ENCODE results near the gene ANKRD17.
"Not testable (repeated sequence)": the region's sequence is repeated elsewhere in the genome, so short reads cannot be mapped to it uniquely, and the experiment has no call there.

ANKRD17 gene, protein sequence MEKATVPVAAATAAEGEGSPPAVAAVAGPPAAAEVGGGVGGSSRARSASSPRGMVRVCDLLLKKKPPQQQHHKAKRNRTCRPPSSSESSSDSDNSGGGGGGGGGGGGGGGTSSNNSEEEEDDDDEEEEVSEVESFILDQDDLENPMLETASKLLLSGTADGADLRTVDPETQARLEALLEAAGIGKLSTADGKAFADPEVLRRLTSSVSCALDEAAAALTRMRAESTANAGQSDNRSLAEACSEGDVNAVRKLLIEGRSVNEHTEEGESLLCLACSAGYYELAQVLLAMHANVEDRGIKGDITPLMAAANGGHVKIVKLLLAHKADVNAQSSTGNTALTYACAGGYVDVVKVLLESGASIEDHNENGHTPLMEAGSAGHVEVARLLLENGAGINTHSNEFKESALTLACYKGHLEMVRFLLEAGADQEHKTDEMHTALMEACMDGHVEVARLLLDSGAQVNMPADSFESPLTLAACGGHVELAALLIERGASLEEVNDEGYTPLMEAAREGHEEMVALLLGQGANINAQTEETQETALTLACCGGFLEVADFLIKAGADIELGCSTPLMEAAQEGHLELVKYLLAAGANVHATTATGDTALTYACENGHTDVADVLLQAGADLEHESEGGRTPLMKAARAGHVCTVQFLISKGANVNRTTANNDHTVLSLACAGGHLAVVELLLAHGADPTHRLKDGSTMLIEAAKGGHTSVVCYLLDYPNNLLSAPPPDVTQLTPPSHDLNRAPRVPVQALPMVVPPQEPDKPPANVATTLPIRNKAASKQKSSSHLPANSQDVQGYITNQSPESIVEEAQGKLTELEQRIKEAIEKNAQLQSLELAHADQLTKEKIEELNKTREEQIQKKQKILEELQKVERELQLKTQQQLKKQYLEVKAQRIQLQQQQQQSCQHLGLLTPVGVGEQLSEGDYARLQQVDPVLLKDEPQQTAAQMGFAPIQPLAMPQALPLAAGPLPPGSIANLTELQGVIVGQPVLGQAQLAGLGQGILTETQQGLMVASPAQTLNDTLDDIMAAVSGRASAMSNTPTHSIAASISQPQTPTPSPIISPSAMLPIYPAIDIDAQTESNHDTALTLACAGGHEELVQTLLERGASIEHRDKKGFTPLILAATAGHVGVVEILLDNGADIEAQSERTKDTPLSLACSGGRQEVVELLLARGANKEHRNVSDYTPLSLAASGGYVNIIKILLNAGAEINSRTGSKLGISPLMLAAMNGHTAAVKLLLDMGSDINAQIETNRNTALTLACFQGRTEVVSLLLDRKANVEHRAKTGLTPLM (N-terminal part only)

DNA sequence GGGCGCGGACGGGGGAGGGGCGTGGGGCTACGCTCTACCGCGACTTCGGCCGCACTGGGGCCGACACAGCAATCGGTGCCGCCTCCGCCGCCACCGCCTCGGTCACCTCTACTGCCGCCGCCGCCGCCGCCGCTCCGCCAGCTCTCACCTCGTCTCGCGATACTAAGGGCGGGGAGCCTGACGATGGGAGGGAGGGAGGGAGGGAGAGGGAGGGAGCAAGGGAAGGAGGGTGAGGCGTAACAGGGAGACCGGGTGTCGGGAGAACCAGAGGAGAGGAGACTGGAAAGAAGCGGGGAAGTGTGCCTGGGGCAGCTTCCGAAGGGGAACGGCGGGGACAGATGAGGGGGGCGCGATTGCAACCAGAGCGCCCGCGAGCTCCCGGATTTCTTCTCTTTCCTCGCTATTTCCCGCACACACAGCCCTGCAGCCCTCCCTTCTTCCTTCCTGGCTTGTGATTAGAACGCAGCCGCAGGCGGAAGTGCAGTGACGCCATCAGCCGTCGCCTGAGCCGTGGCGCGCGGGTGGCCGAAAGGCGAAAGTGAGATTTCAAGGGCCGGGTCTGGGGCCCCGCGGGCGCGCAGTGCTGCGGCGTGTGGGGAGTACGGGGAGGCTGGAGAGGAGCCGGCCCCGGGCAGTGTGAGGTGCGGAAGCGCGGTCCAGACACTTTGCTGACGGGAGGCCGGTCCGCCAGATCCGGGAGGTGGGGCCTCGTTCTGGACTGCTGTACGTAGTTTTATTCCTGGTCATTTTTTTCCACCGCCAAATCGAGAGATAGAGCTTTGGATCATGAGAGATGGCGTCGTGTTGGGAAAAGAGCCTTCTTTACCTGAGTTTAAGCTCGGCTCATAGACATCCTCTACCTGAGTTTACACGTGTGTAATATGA, at the start of gene ANKRD17:
Gene ANKRD17, minus strand, starts transcription at position 113 of the 885 bp plus-strand sequence. CDS start 130 bp downstream, outside the sequence.
- peak; percentile 89 for DNase-seq

DNA sequence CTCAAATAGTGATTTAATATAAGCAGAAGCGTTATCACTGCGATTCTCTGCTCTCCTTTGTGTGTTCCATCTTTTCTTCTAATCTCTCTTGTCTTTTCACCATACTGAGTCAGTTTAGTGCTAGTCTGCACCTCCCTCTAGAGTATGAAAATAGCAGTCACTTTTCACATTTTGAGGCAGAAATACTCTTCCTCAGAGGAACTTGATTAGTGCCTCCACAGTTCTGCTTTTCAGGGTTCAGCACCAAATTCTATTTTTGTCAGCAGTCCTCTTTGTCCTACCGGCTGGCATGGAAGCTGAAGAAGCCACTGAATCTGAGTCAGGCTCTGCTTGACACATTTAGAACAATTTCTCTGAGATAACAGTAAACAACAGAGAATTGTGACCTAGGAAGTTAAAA, 49.7 kb upstream of the ANKRD17 start:
- no peak for DNase-seq

DNA sequence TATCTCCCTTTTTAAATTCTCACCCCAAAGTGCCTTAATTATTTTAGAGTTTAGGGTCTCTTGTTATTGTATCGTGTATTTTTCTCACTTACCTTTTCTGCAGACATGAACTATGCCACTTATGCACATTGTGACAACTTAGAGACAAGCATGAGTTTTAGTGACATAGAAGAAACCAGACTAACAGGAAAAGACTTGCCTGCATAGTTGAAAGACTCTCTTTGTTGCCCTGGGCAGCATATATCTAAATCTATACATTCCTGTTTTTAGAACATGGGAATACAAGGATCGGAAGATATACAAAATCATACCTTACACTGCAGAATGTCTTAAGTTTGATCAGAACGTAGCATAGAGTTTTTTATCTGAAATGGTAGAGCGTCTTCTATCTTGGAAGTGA, 45.1 kb upstream of the ANKRD17 start:
- DNase-seq = no peak

DNA sequence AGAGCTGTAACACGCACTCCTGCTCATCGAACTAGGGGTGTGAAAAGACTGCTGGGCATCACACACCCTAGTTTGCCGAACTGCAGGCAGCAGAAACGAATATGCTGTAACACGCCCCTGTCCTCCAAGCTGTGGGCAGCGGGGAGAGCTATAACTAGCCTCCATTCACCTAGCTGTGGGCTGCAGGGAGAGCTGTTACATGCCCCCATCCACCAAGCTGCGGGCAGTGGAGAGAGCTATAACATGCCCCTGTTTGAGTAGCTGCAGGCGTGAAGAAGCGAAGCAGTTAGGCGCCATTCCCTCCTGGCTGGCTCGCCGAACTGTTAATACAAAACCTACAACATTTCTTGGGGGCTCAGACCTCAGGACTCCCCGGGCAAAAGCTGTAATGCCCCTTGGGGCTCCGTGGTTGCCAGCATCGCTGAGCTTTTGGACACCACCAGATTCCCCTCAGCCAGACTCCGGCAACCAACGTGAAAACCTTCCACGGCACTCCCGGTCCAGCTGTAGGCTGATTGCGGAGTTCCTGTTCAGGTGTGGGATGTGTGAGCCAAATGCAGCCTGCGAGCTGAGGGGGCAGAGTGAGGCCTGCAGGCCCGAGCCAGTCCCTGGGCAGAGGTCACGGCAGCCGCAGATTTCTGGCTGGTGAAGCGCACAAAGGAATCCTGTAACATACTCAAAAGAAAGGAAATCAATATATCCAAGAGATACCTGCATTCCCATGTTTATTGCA, 41.1 kb upstream of the ANKRD17 start:
- DNase-seq = no peak

DNA sequence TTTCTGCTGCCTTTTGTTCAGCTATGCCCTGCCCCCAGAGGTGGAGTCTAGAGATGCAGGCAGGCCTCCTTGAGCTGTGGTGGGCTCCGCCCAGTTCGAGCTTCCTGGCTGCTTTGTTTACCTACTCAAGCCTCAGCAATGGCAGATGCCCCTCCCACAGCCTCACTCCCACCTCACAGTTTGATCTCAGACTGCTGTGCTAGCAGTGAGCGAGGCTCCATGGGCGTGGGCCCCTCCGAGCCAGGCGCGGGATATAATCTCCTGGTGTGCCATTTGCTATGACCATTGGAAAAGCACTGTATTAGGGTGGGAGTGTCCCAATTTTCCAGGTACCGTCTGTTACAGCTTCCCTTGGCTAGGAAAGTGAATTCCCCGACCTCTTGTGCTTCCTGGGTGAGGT, 34.1 kb upstream of the ANKRD17 start:
- not testable (repeated sequence) for DNase-seq

DNA sequence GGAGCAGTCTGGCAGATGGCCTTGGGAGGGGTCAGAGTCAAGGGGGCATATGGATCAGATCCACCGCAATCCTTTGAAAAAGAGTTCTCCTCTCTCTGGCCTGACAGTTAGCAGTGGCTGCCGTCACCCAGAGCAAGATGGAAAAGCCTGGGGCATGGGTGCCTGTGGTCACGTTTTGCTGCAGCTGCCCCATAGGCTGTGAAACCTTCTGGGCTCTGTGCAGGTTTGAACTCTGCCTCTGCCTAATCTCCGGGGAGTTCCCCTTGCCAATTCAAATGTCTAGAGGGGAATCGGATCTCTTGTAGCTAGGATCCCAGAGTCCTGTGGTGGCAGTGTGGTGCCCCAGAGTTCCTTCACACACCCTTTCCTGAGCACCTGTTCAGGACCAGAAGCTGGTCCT, 23.4 kb upstream of the ANKRD17 start:
- no peak for DNase-seq

DNA sequence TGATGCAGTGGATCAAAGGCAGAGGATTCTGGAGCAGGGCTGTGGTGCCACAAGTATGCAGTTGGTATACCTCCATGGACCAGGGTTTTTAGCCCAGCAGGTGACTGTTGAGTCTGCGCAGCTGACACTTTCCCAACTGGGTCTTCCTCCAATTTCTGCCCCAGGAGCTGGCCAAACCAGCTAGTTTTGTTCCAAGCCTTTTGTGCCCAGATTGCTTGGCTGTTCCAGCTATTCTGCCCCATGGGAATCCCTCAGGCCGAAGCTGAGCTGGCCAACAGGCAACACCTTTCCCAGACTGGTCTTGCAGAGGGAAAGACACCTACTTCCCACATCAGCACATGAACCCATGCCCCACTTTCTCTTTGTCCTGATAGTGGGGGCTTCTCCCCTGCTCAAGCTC, 22.8 kb upstream of the ANKRD17 start:
- no peak for DNase-seq

DNA sequence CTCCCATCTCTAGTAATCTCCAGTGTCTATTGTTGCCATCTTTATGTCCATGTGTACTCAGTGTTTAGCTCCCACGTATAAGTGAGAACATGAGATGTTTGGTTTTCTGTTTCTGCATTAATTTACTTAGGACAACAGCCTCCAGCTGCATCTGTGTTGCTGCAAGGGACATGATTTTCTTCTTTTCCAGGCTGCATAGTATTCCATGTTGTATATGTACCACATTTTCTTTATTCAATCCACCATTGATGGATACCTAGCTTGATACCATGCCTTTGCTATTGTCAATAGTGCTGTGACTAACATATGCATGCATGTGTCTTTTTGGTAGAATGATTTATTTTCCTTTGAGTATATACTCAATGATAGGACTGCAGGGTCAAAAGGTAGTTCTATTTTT, 18.6 kb upstream of the ANKRD17 start:
- DNase-seq = no peak

DNA sequence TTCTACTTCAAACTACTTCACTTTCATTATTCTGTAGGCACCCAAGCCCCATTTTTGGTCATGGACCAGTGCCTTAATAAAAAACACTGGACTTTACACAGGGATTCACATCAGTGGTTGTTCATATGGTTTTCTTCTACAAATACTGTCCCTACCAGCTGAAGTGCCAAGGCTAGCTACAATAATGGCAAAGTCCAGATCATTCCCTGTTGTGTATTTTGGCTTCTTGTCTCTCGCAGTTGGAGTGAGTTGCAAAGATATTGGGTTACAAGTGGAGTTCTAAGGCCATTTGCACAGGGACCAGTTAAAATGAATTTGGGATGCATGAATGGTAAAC, 16.7 kb upstream of the ANKRD17 start:
- DNase-seq = no peak

DNA sequence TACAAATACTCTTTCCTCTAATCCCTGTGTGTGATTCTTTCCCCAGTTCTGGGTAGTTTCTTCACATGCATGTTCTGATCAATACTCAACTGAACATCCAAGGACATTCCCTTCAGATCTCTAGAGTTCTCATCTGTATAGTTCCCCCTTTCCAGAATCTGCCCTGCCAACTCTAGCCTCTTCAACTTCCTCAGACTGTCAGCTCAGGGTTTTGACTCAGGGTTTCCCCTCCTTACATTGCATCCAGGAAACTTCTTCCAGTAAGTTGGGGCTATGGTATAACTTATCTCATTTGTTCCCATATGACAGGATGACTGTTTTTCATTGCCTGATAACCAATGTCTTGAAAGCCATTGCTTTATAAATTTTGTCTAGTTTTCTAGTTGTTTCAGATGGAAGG, 14.2 kb upstream of the ANKRD17 start:
- DNase-seq = no peak

DNA sequence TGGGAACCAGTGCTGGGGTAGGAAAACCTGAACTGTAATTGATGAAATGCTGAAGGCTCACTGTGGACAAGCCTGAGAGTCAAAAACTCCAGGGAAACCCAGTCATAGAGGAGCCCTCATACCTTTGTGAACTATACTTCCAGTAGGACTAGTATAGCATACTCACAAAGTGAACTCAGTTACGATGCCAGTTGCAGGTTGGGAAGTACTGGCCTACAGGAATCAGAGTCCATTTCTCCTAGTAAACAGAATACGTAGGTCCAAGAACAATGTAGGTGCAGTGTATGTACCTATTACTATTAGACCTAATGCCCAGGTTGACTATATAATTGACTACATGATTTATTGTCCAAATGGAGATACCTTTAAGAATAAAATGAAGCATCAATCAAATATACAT, 8.5 kb upstream of the ANKRD17 start:
- DNase-seq = no peak

DNA sequence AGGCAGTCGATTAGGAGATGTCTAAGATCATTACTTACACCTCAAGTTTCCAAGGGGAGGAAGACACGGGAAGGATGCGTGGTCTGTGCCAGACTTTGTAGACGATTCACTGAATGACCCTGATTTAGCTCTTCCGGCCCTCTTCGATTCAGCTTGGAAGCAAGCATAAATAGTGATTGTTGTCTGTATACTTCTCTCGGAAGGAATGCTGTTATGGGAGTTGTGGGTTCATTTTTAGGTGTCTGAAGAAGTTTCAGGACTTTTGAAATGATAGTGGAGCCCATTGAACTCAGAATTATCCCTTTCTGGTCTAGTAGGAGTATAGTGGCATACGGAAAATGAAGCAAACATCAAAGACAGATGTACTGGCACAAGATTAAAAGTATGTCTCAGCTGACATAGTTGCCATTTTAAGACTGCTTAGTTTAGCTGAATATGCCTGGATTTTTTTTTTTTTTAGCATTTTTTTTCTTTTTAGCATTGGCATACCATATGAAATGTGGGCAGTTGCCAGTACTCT, 1.0 kb upstream of the ANKRD17 start:
- no peak for DNase-seq

DNA sequence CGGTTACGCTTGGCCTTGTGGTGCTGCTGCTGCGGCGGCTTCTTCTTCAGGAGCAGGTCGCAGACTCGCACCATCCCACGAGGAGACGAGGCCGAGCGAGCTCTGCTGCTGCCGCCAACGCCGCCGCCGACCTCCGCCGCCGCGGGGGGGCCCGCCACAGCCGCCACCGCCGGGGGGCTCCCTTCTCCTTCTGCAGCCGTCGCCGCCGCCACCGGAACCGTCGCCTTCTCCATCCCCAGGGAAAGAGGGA, 237 bp downstream of the ANKRD17 start:
- DNase-seq = no peak

DNA sequence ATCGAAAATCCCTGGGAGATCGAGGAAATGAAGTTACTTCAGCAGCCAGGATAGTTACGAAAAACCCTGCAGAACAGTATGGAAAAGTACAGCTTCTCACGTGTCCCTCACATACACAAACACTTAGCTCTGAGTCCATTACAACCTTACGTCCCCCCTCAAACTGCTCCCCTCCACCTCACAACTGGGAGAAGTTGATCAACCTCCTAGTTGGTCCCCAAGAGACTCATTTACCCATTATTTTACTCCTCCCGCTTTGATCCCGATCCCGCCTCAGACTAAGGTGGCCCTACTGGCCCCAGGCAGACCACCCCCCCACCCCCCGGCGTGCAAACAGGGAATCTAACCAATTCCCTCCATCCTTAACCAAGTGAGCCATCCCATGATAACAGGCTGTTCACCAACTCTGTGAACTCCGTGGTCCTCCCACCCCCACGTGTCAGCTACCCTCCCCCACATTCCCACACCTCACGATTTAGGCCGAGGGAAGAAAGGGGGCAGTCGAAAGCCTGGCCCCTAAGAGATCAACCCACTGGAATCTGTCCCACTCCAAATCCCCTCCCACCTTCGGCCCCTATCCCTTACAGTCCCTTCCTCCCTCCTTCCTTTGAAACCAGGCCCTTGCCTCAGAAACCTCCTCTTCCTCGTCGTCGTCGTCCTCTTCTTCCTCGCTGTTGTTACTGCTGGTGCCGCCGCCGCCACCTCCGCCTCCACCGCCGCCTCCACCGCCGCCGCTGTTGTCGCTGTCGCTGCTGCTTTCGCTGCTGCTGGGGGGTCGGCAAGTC, 755 bp downstream of the ANKRD17 start:
- no peak for DNase-seq

DNA sequence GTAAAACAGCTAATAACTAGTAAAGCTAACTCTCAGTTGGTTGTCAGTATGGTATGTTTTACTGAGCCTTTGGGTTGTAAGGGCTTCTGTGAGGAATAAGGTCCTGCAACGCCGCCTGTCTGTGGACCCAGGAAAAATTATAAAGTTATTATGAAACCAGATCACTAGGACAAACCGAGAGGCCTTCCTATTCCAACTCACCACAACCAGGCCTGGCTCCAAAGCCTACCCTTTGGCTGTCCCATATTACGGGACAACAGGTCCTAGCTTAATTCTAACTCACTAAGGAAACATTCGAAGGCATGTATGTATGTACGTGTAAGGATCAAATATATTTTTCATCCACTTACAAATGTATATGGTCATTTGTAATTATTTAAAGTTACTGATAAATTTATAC, 1.4 kb downstream of the ANKRD17 start:
- DNase-seq = peak; percentile 63

DNA sequence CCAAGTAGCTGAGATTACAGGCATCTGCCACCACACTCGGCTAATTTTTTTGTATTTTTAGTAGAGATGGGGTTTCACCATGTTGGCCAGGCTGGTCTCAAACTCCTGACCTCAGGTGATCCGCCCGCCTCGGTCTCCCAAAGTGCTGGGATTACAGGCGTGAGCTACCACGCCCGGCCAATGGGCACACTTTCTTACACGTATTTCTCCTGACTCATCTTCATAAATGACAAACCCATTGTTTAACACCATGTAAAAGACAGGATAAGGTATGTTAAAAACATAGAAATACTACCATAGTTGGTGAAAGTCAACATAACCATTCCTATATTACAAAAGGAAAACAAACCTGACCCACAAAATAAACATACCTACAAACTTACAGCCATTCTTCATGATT, 2.8 kb downstream of the ANKRD17 start:
- DNase-seq = not testable (repeated sequence)

DNA sequence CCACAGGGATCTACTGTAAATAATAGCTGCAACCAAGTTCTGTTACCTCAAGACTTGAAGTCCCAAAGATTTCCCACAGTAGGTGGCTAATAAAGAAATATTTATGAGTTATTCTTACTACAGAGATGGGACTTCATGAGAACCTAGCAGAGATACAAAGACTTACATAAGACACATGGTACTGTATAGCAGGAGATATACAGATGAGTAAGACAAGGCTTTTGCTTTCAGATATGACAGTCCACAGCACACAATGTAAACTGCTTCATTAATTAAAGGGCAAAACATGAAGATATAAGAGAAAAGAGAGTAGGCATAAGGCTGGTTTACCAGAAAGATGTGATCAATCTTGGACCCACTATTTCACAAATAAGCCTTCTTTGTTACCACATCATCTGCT, 6.6 kb downstream of the ANKRD17 start:
- no peak for DNase-seq

DNA sequence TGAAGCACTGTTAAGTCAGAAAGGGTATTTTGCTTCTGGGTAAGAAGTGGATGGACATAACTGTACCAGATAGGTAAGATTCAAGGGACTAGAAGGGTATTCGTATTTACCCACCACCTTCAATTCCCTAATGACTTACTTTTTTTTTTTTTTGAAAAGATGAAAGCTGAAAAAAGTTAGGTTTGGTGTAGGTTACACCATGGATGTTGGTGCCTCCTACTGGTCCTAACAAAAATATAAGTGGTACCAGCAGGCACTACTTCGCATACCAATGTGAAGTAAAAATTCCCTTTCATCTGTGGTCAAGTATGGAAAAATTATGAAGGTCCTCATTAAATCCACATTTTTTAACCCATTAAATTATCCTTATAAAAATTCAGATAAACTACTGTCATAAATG, 7.2 kb downstream of the ANKRD17 start:
- no peak for DNase-seq

DNA sequence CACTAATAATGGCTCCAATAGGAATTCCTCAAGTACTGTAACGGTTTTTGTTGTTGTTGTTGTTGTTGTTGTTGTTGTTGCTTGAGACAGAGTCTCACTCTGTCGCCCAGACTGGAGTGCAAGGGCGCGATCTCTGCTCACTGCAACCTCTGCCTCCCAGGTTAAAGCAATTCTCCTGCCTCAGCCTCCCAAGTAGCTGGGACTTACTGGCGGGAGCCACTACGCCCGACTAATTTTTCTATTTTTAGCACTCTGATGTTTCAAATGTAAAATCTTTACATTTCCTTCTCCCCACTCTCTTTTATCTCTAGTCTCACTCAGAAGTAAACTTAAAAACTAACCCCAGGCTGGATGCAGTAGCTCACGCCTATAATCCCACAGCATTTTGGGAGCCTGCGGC, 8.0 kb downstream of the ANKRD17 start:
- no peak for DNase-seq

DNA sequence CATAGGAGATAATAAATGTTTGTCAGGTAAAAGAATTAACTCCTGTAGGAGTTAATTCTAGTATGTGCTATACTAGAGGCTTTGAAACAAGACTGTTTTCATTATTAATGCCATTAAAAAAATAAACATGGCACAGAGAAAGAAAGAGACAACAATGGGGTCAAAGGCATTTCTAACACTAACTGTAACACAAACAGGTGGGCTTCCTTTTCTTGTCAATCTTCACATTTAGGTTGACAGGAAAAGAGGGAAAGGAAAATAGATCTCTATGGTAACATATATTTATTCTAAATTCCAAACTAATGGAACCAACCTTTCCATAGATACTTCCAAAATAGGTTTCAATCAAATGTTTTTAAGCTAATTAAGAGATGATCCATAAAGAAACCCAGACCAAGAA, 9.8 kb downstream of the ANKRD17 start:
- no peak for DNase-seq

DNA sequence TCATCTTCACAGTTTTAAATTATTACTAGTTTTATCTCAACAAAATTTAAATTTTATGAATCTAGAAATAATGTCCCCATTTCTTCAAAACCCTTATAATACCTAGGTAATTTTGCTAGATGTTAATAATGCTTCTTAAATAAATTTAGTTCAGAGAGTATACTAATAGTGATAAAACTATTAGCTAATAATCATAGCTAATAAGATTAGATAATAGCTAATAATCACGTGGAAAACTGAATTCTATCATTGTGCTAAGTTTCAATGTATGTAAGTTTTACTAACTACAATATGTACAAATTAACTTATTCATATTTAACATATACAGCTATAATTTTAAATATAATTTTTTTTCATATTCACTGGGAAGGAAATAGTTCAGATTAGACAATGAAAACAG, 10.2 kb downstream of the ANKRD17 start:
- DNase-seq = no peak

Data from activated T-cell treated with anti-CD3 and anti-CD28 coated beads, Interleukin-2, amount 50 U/mL, for 1 hour (primary cell).